K562 (cell line): ENCODE data around the gene PDIA3. TPM values are rescaled to one million over a fixed set of nuclear protein-coding genes. Genes with fewer than 3 reads are reported as not detected.

Experiments
- BHLHE40 ChIP-seq: IDR thresholded peaks from 2 replicates; pipeline ENCODE4 v1.6.1; 2011; ENCODE audit warnings: low read length, improper control_type of control experiment
- CAMTA2 ChIP-seq: fragments of 250-450 bp; sonication (Bioruptor Pico); conservative IDR thresholded peaks from 2 replicates; pipeline ENCODE4 v1.5.1; 2022
- CREB1 ChIP-seq, 2 experiments: sonication (generic) in 1 of 2; formaldehyde crosslinking in 1 of 2; IDR thresholded peaks; 2 replicates each; pipeline versions ENCODE4 v1.6.1 to v1.8.0; 2012 to 2022; ENCODE audit warnings: inconsistent platforms in 1 of 2, mild to moderate bottlenecking in 1 of 2, missing genetic modification reagents in 1 of 2, moderate library complexity in 1 of 2
- E2F6 ChIP-seq, 2 experiments: IDR thresholded peaks; 2 replicates each; pipeline ENCODE4 v1.6.1; 2011; ENCODE audit warnings: borderline replicate concordance in 1 of 2, control low read depth in 1 of 2, low read depth in 1 of 2, low read length in 1 of 2, mild to moderate bottlenecking in 1 of 2, mixed read lengths in 1 of 2, moderate library complexity in 1 of 2; ENCODE audit not compliant: insufficient read depth in 1 of 2, insufficient read length in 1 of 2, poor library complexity in 1 of 2, severe bottlenecking in 1 of 2; ENCODE audit errors: extremely low read depth in 1 of 2
- E2F8 ChIP-seq: fragments of 450-650 bp; IDR thresholded peaks from 2 replicates; pipeline ENCODE4 v1.7.1; 2018; ENCODE audit warnings: mild to moderate bottlenecking, low read depth; ENCODE audit not compliant: partially characterized antibody
- GTF2B ChIP-seq: IDR thresholded peaks from 2 replicates; pipeline ENCODE4 v1.6.1; 2011; ENCODE audit not compliant: insufficient read length; ENCODE audit errors: extremely low read depth
- HLTF ChIP-seq: fragments of 450-650 bp; IDR thresholded peaks from 2 replicates; pipeline ENCODE4 v1.6.1; 2016
- L3MBTL2 ChIP-seq: fragments of 450-650 bp; IDR thresholded peaks from 2 replicates; pipeline ENCODE4 v1.6.1; 2016; ENCODE audit warnings: mild to moderate bottlenecking, moderate library complexity
- MED1 ChIP-seq: sonication (generic); formaldehyde crosslinking; IDR thresholded peaks from 2 replicates; pipeline ENCODE4 v1.8.1; 2023; ENCODE audit warnings: missing genetic modification reagents, borderline replicate concordance
- POLR2A ChIP-seq: fragments of 450-650 bp; conservative IDR thresholded peaks from 2 replicates; pipeline ENCODE4 v1.6.1; 2016
- RREB1 ChIP-seq: fragments of 250-450 bp; sonication (Bioruptor Pico); IDR thresholded peaks from 2 replicates; pipeline ENCODE4 v1.4.0; 2020
- SMARCC2 ChIP-seq: fragments of 450-650 bp; IDR thresholded peaks from 2 replicates; pipeline ENCODE4 v1.6.1; 2017; ENCODE audit warnings: antibody characterized with exemption, moderate library complexity, mild to moderate bottlenecking, low read depth
- TEAD2 ChIP-seq: fragments of 450-650 bp; IDR thresholded peaks from 2 replicates; pipeline ENCODE4 v1.6.1; 2016; ENCODE audit warnings: missing genetic modification characterization, control low read depth, missing compliant biosample characterization
- polyA plus RNA-seq, 8 experiments: library from polyadenylated mRNA; depleted of rRNA in 4 of 8; stranded (reverse) in 5 of 8; unstranded in 3 of 8; fragments of >200 nt; fragmentation: Nextera tagmentation in 2 of 8; fragmentation: Illumina TruSeq in 1 of 8; extraction: Ambion mirVana in 2 of 8; extraction: Trizol in 1 of 8; gene quantifications; 2 replicates each; pipeline versions ENCODE4 v1.2.1 to v1.2.3, GENCODE V29; 2011 to 2014; ENCODE audit warnings: inconsistent platforms in 1 of 8, missing spikeins in 1 of 8
- total RNA-seq, 7 experiments: library from RNA; depleted of rRNA in 6 of 7; stranded (reverse); fragments of >200 nt in 6 of 7; fragmentation: Illumina TruSeq in 2 of 7; extraction: Trizol in 2 of 7; gene quantifications; 2 replicates each; pipeline versions ENCODE4 v1.2.1 to v1.2.3, GENCODE V29; 2011 to 2021; ENCODE audit warnings: low replicate concordance in 1 of 7

PDIA3 gene
- total and polyA plus RNA-seq, 9 of the 15 experiments (the other 6 are each of a cell fraction or from before 2014, with no cell fraction given) = 13.5 to 386 (median 149) TPM

- peak; percentile 56 for TF ChIP-seq GTF2B
- 0 out of 2 replicates have a peak, but pooled peaks have one; percentile 40 for TF ChIP-seq RREB1 (CRISPR knock-in tag)
- 0 out of 2 replicates have a peak, but pooled peaks have one; percentile 30 for TF ChIP-seq MED1 (CRISPR knock-in tag)
- peak; percentile 77 for TF ChIP-seq CREB1 (IDR thresholded peaks at IDR 0.05)
- peak; percentile 81 for TF ChIP-seq CREB1 (CRISPR knock-in tag; IDR thresholded peaks at IDR 0.05)
- no peak for TF ChIP-seq CAMTA2 (CRISPR knock-in tag)
- TF ChIP-seq HLTF = peak; percentile 33; the same call in 1 of the 2 replicates
- no peak for TF ChIP-seq TEAD2 (tag)
- peak; percentile 95 for TF ChIP-seq L3MBTL2
- TF ChIP-seq POLR2A = peak; percentile 98
- TF ChIP-seq BHLHE40 = peak; percentile 99
- TF ChIP-seq SMARCC2 = no peak
- peak; percentile 92 to 97 for TF ChIP-seq E2F6 (IDR thresholded peaks at IDR 0.05; ENCODE audit: borderline replicate concordance in 1 of 2, extremely low read depth in 1 of 2, insufficient read depth in 1 of 2, insufficient read length in 1 of 2, low read depth in 1 of 2, low read length in 1 of 2, poor library complexity in 1 of 2, severe bottlenecking in 1 of 2)
- TF ChIP-seq E2F8 = peak; percentile 20
Observed at GRCh38 chr15:43791993-43792760, 45.9 kb downstream of the PDIA3 start, which contains the start of gene SERF2 (continued).
